Measurements from ENCODE around the gene PSMD9.

DNA sequence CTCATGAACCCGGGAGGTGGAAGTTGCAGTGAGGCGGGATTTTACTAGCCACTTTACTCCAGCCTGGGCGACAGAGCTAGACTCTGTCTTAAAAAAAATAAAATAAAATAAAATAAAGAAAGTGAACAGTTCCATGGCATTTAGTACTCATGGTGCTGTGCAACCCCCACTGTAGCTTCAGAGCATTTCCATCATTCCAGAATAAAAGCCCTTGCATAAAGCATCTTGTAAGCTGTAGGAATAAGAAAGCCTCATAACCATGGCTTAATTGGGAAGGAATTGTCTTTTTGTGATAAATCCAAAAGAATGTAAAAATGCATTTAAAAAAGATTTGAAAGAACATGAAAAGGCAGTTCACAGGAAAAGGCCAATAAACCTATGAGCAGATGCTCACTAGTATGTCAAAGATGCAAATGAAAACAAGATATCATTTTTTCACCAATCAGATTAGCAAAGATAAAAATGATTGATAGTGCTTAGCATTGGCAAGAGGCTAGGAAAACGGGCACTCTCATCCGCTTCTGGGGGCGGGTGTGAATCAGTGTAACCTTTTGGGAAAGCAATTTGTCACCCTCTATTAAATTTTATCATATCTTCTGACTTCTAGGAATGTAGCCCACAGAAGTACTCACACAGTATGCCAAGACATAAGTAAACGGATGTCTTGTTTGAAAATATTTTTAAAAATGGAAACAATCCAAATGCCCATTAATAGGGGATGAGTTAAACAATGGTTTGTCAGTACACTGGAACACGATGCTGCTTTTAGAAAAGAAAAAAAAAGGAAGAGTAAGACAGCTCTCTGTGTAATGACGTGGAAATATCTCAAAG lies 76.4 kb downstream of the PSMD9 start:
- no peak for TF ChIP-seq POLR2A (IDR thresholded peaks at IDR 0.05; ENCODE audit: low read length)
- no peak for TF ChIP-seq GATA1 (IDR thresholded peaks at IDR 0.05; ENCODE audit: low read depth, low read length)

Data from erythroblast (primary cell).